Karpas-422 (cell line): ENCODE results near the gene SNCA. TPM values are rescaled to one million over a fixed set of nuclear protein-coding genes. Genes with fewer than 3 reads are reported as not detected.

Experiments
- DNase-seq: peaks from one replicate; pipeline ENCODE4 v3.0.0-alpha.2; 2015
- H2AFZ ChIP-seq: fragments of 200-600 bp; sonication (generic); 2 replicates; pipeline ENCODE4 v1.6.1; 2014; ENCODE audit warnings: antibody characterized with exemption, low read length, mixed read lengths
- H3K27ac ChIP-seq: fragments of 200-600 bp; sonication (generic); 2 replicates; pipeline ENCODE4 v1.5.1; 2014; ENCODE audit warnings: mild to moderate bottlenecking, low read length, moderate library complexity
- H3K27me3 ChIP-seq: fragments of 200-600 bp; sonication (generic); 2 replicates; pipeline ENCODE4 v1.6.1; 2014; ENCODE audit warnings: low read length, mixed read lengths
- H3K36me3 ChIP-seq: fragments of 200-600 bp; sonication (generic); 2 replicates; pipeline ENCODE4 v1.6.1; 2014; ENCODE audit warnings: low read length, mixed read lengths; ENCODE audit not compliant: insufficient read depth
- H3K4me1 ChIP-seq: fragments of 200-600 bp; sonication (generic); 2 replicates; pipeline ENCODE4 v1.6.1; 2014; ENCODE audit warnings: mild to moderate bottlenecking, low read length, mixed read lengths
- H3K4me2 ChIP-seq: fragments of 200-600 bp; sonication (generic); 2 replicates; pipeline ENCODE4 v1.6.1; 2014; ENCODE audit warnings: low read length, low read depth, mild to moderate bottlenecking; ENCODE audit not compliant: poor library complexity, severe bottlenecking
- H3K4me3 ChIP-seq: fragments of 200-600 bp; sonication (generic); 2 replicates; pipeline ENCODE4 v1.5.1; 2014; ENCODE audit warnings: mild to moderate bottlenecking, antibody characterized with exemption, low read length, mixed read lengths
- H3K79me2 ChIP-seq: fragments of 200-600 bp; sonication (generic); 2 replicates; pipeline ENCODE4 v1.6.1; 2014; ENCODE audit warnings: mild to moderate bottlenecking, low read length, mixed read lengths
- H3K9ac ChIP-seq: fragments of 200-600 bp; sonication (generic); 2 replicates; pipeline ENCODE4 v1.6.0; 2014; ENCODE audit warnings: low read length
- H3K9me2 ChIP-seq: fragments of 200-600 bp; sonication (generic), shearing (Covaris generic); replicated peaks from 2 replicates; pipeline ENCODE4 v1.6.0; 2014; ENCODE audit warnings: mild to moderate bottlenecking, low read length, moderate library complexity; ENCODE audit not compliant: insufficient read depth
- H3K9me3 ChIP-seq: fragments of 300-700, 200-600 bp; sonication (generic); 2 replicates; pipeline ENCODE4 v1.6.1; 2014; ENCODE audit warnings: low read length, mixed read lengths
- H4K20me1 ChIP-seq: fragments of 200-600 bp; sonication (generic); 2 replicates; pipeline ENCODE4 v1.6.1; 2014; ENCODE audit warnings: mild to moderate bottlenecking, antibody characterized with exemption, low read length, low read depth; ENCODE audit not compliant: insufficient read depth
- total RNA-seq: library from RNA; depleted of rRNA; stranded (reverse); fragments of >200 nt; shearing (Covaris generic); gene quantifications from 2 replicates; pipeline ENCODE4 v1.2.3, GENCODE V29; 2014; ENCODE audit warnings: low replicate concordance

Gene SNCA
- total RNA-seq, 1 experiment from 2014 or later, result not detected

DNA sequence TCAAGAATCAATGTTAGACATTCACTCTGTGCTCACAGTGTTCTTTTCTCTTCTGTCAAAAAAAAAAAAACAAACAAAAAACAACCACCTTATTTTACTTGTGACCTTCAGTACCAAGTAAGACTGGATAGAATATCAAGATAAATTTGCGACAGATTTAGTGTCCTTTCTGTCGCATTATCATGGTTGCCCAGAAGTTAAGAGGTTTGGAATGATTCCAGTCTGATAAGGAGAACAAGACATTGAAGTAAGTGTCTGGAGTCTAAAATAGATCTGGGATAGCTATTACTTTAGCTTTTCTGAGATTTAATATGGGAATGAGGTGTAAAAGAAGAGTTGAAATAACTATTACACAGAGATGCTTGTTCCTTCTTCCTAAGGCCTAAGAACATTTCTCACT, 31.7 kb downstream of the SNCA start:
- Histone ChIP-seq H3K4me3 (no peak overlapping the region), H2AFZ (no peak overlapping the region), H3K4me1 (no peaks in the 10 kb centered on the region), H3K36me3 (no peaks in the 10 kb centered on the region), H3K27ac (no peak overlapping the region), H3K9me3 (no peaks in the 10 kb centered on the region), H3K9me2 (no peaks in the 10 kb centered on the region), H3K4me2 (no peak overlapping the region), H3K9ac (no peak overlapping the region), H4K20me1 (no peaks in the 10 kb centered on the region), H3K79me2 (no peaks in the 10 kb centered on the region), H3K27me3 (no peaks in the 10 kb centered on the region)
- no peak for DNase-seq

DNA sequence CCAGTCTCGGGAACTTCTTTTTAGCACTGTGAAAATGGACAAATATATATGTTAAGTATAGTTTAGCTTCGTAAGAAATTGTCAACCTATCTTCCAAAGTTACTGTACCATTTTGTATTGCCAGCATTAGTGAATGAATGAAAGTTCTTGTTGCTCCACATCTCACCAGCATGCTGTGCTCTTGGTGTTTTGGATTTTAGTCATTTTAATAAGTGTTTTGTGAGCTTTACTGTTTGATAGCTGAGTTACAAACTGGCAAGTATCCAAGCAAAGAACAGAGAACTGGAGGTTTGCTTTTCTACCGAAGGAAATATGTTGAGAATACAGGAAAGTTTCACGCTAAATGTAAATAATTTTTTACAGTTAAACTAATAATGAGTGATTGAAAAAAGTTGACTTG, 33.0 kb downstream of the SNCA start:
- H3K9me3 ChIP-seq, result no peaks in the 10 kb centered on the region
- no peaks in the 10 kb centered on the region for H3K27me3 ChIP-seq
- H2AFZ ChIP-seq, result no peak overlapping the region
- DNase-seq, result no peak
- H3K79me2 ChIP-seq, result no peaks in the 10 kb centered on the region
- H3K4me2 ChIP-seq, result no peak overlapping the region
- H3K4me1 ChIP-seq, result no peaks in the 10 kb centered on the region
- no peaks in the 10 kb centered on the region for H3K36me3 ChIP-seq
- H3K9ac ChIP-seq, result no peak overlapping the region
- no peaks in the 10 kb centered on the region for H3K9me2 ChIP-seq
- H3K4me3 ChIP-seq, result no peak overlapping the region
- H4K20me1 ChIP-seq, result no peaks in the 10 kb centered on the region
- no peak overlapping the region for H3K27ac ChIP-seq

DNA sequence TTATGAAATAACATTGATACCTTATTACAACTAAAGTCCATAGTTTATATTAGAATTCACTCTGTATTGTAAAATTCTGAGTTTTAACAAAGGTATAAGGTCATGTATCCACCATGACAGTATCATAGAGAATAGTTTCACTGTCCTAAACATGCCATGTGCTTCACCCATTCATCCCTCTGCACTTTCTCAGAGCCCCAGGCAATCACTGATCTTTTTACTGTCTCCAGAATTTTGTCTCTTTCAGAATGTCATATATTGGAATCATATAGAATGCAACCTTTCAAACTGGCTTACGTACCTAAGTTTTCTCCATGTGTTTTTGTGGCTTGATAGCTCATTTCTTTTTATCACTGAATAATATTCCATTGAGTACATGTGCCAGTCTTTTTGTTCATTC, 33.9 kb downstream of the SNCA start:
- H3K9me3 ChIP-seq, result no peaks in the 10 kb centered on the region
- no peaks in the 10 kb centered on the region for H3K4me1 ChIP-seq
- no peaks in the 10 kb centered on the region for H3K9me2 ChIP-seq
- no peaks in the 10 kb centered on the region for H3K36me3 ChIP-seq
- H4K20me1 ChIP-seq, result no peaks in the 10 kb centered on the region
- H3K27ac ChIP-seq, result no peak overlapping the region
- H3K4me2 ChIP-seq, result no peak overlapping the region
- no peak overlapping the region for H2AFZ ChIP-seq
- H3K27me3 ChIP-seq, result no peaks in the 10 kb centered on the region
- H3K4me3 ChIP-seq, result no peak overlapping the region
- no peak overlapping the region for H3K9ac ChIP-seq
- DNase-seq, result no peak
- H3K79me2 ChIP-seq, result no peaks in the 10 kb centered on the region

GRCh38 chr4:89800527-89801103, 36.3 kb downstream of the SNCA start:
- Histone ChIP-seq H3K9me3 (no peaks in the 10 kb centered on the region), H3K9ac (no peak overlapping the region), H3K79me2 (no peaks in the 10 kb centered on the region), H3K27me3 (no peaks in the 10 kb centered on the region), H3K4me1 (no peaks in the 10 kb centered on the region), H2AFZ (no peak overlapping the region), H3K36me3 (no peaks in the 10 kb centered on the region), H3K9me2 (no peaks in the 10 kb centered on the region), H3K4me3 (no peak overlapping the region), H4K20me1 (no peaks in the 10 kb centered on the region), H3K4me2 (no peak overlapping the region), H3K27ac (no peak overlapping the region)
- DNase-seq, result no peak

DNA sequence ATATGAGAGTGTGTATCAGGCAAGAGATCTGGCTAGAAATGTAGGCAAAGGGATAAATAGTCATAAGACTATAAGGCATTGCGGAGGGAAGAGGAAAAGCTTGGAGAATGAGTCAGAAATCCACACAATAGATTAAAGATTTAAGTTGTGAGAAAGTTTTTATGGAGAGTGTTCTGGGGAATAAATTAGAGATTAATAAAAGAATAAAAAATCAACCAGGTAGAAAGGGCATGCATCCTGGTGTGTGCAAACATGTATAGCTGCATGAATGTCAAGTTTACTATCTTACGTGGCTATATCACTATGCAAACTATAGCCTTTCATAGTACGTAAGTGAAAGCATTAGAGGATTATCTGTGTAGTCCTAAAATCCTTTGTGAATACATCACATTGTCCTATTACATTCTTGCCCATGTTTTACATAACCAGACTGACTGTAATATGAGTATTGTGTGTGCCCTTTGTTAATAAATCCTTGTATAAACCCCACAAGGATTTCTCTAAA, 36.9 kb downstream of the SNCA start:
- Histone ChIP-seq H3K27me3 (no peaks in the 10 kb centered on the region), H3K36me3 (no peaks in the 10 kb centered on the region), H3K9me2 (no peaks in the 10 kb centered on the region), H3K9ac (no peak overlapping the region), H3K27ac (no peak overlapping the region), H4K20me1 (no peaks in the 10 kb centered on the region), H2AFZ (no peak overlapping the region), H3K79me2 (no peaks in the 10 kb centered on the region), H3K4me2 (no peak overlapping the region), H3K4me3 (no peak overlapping the region), H3K4me1 (no peaks in the 10 kb centered on the region), H3K9me3 (no peaks in the 10 kb centered on the region)
- no peak for DNase-seq

DNA sequence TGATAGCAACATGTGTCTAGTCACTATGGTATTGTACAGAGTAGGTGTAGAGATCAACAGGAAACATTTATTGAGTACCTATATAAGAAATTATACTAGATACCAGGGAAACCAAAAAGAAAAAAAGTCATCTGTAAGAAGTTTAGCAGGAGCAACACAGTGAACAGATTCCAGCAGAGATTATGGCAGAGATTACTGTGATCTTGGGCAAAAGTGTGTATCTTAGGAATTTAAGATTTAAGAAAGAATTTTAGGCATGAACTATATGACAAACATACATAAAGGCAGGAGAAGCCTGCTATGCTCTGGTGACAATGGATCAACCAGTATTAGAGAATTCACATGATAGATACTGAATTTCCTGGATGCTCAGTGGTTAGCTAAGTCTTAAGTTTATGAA, 37.9 kb downstream of the SNCA start:
- DNase-seq, result no peak
- Histone ChIP-seq H3K9me3 (no peaks in the 10 kb centered on the region), H3K27me3 (no peaks in the 10 kb centered on the region), H3K27ac (no peak overlapping the region), H2AFZ (no peak overlapping the region), H3K79me2 (no peaks in the 10 kb centered on the region), H3K9me2 (no peaks in the 10 kb centered on the region), H3K4me2 (no peak overlapping the region), H3K36me3 (no peaks in the 10 kb centered on the region), H3K9ac (no peak overlapping the region), H3K4me3 (no peak overlapping the region), H3K4me1 (no peaks in the 10 kb centered on the region), H4K20me1 (no peaks in the 10 kb centered on the region)

GRCh38 chr4:89797117-89797516, 39.8 kb downstream of the SNCA start:
- no peaks in the 10 kb centered on the region for H3K9me2 ChIP-seq
- H4K20me1 ChIP-seq, result no peaks in the 10 kb centered on the region
- DNase-seq, result no peak
- H3K9me3 ChIP-seq, result no peaks in the 10 kb centered on the region
- no peak overlapping the region for H3K4me2 ChIP-seq
- no peak overlapping the region for H2AFZ ChIP-seq
- no peaks in the 10 kb centered on the region for H3K4me1 ChIP-seq
- H3K36me3 ChIP-seq, result no peaks in the 10 kb centered on the region
- H3K9ac ChIP-seq, result no peak overlapping the region
- H3K4me3 ChIP-seq, result no peak overlapping the region
- no peaks in the 10 kb centered on the region for H3K27me3 ChIP-seq
- no peak overlapping the region for H3K27ac ChIP-seq
- H3K79me2 ChIP-seq, result no peaks in the 10 kb centered on the region

- no peaks in the 10 kb centered on the region for H3K9me2 ChIP-seq
- H2AFZ ChIP-seq, result no peak overlapping the region
- H3K79me2 ChIP-seq, result no peaks in the 10 kb centered on the region
- no peak overlapping the region for H3K4me3 ChIP-seq
- no peaks in the 10 kb centered on the region for H3K4me1 ChIP-seq
- H3K27me3 ChIP-seq, result no peaks in the 10 kb centered on the region
- no peak overlapping the region for H3K9ac ChIP-seq
- DNase-seq, result no peak
- H3K36me3 ChIP-seq, result no peaks in the 10 kb centered on the region
- no peak overlapping the region for H3K4me2 ChIP-seq
- H3K9me3 ChIP-seq, result no peaks in the 10 kb centered on the region
- no peaks in the 10 kb centered on the region for H4K20me1 ChIP-seq
- no peak overlapping the region for H3K27ac ChIP-seq
Measured at GRCh38 chr4:89788206-89789072, 48.5 kb downstream of the SNCA start.
